Stimulated activated CD8-positive, alpha-beta memory T cell treated with anti-CD3 and anti-CD28 coated beads, Interleukin-4, amount 100 ng/mL, for 24 hours (primary cell): ENCODE data around the gene LMF1.

Source experiments
- DNase-seq: peaks from one replicate; pipeline ENCODE4 v3.0.0-alpha.2; 2020; ENCODE audit warnings: low read depth

The LMF1 gene

GRCh38 chr16:970766-971581 lies at the start of gene LMF1:
Gene LMF1, minus strand, starts transcription at chr16:970984. Its CDS starts 4 bp downstream, at chr16:970980.
- DNase-seq: peak; percentile 89

- no peak for DNase-seq
Measured at GRCh38 chr16:1020091-1020399, 49.3 kb upstream of the LMF1 start.

- no peak for DNase-seq
Measured at GRCh38 chr16:1019231-1020090, 48.7 kb upstream of the LMF1 start.

GRCh38 chr16:1018447-1019198 lies 47.8 kb upstream of the LMF1 start:
- no peak for DNase-seq

- no peak for DNase-seq
Measured at GRCh38 chr16:1014771-1015495, 44.1 kb upstream of the LMF1 start.

- no peak for DNase-seq
Measured at GRCh38 chr16:1014221-1014620, 43.4 kb upstream of the LMF1 start.

GRCh38 chr16:1013593-1013900 lies 42.8 kb upstream of the LMF1 start:
- no peak for DNase-seq

GRCh38 chr16:1012722-1013592 lies 42.2 kb upstream of the LMF1 start:
- no peak for DNase-seq

- no peak for DNase-seq
Measured at GRCh38 chr16:1012135-1012534, 41.4 kb upstream of the LMF1 start.

- no peak for DNase-seq
Measured at GRCh38 chr16:1011316-1012082, 40.7 kb upstream of the LMF1 start.

- no peak for DNase-seq
Measured at GRCh38 chr16:1010815-1011214, 40.0 kb upstream of the LMF1 start.

- DNase-seq: no peak
Measured at GRCh38 chr16:1010251-1010650, 39.5 kb upstream of the LMF1 start.

- no peak for DNase-seq
Measured at GRCh38 chr16:1009358-1010150, 38.8 kb upstream of the LMF1 start.

GRCh38 chr16:1008085-1008484 lies 37.3 kb upstream of the LMF1 start:
- DNase-seq: no peak

GRCh38 chr16:1007284-1007850 lies 36.6 kb upstream of the LMF1 start:
- no peak for DNase-seq

GRCh38 chr16:1006781-1007180 lies 36.0 kb upstream of the LMF1 start:
- DNase-seq: no peak

GRCh38 chr16:1005286-1005685 lies 34.5 kb upstream of the LMF1 start:
- DNase-seq: no peak

- no peak for DNase-seq
Measured at GRCh38 chr16:1003391-1004347, 32.9 kb upstream of the LMF1 start.
